ENCODE results near the gene DNAH11.

The DNAH11 gene

DNA sequence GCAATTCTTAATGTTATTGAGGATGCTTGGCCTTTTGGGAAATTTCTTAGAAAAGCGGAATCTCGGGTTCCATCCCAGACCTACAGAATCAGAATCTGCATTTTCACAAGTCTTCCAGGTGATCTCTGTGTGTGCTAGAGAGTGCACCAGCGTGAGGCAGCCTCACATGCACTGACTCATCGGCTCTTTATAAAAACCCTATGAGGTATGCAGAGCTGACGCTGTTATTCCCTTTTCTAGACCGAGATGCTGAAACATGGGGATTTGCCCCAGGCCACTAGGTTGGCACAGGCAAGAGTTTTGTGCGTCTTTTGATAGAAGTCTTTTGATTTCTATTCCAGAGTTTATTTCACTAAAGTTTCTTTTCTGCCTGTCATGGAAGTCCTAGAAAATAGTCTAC is 341.7 kb downstream of the DNAH11 start:
- no peak for TF ChIP-seq CTCF (IDR thresholded peaks at IDR 0.05; ENCODE audit: unreplicated experiment in 3 of 3)
- Mint-ChIP-seq H3K36me3 (ENCODE audit: low read depth) (no peaks in the 10 kb centered on the region), H3K4me3 (no peak overlapping the region), H3K27ac (no peak overlapping the region), H3K4me1 (no peaks in the 10 kb centered on the region), H3K27me3 (ENCODE audit: low read depth) (no peaks in the 10 kb centered on the region), H3K9me3 (no peaks in the 10 kb centered on the region)

DNA sequence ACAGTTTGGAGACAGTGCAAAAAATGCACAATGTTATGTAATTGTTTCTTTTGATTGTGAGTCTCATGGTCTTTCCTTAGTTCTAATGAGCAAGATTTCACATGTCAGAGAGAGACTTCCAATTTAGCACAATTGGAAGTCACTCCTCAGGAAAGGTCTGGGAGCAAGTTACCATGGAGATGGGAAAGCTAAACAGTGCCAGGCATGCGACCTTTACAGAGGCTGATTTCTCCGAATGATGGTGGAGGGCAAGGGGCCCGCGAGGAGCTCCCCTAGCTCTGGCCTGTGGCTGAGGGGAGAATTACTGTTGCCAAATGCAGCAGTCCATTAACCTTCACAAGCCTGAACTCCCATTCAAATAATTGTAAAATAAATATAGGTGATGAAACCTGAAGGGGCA is 343.6 kb downstream of the DNAH11 start:
- Mint-ChIP-seq H3K4me1 (no peaks in the 10 kb centered on the region), H3K36me3 (ENCODE audit: low read depth) (no peaks in the 10 kb centered on the region), H3K27me3 (ENCODE audit: low read depth) (no peaks in the 10 kb centered on the region), H3K9me3 (no peaks in the 10 kb centered on the region), H3K4me3 (no peak overlapping the region), H3K27ac (no peak overlapping the region)
- no peak for TF ChIP-seq CTCF (IDR thresholded peaks at IDR 0.05; ENCODE audit: unreplicated experiment in 3 of 3)

GRCh38 chr7:21887353-21887752 is 344.5 kb downstream of the DNAH11 start:
- Mint-ChIP-seq H3K27me3 (ENCODE audit: low read depth) (peaks cover 3% of the 10 kb centered on the region), H3K9me3 (no peaks in the 10 kb centered on the region), H3K4me3 (no peak overlapping the region), H3K4me1 (no peaks in the 10 kb centered on the region), H3K36me3 (ENCODE audit: low read depth) (no peaks in the 10 kb centered on the region), H3K27ac (no peak overlapping the region)
- TF ChIP-seq CTCF (IDR thresholded peaks at IDR 0.05; ENCODE audit: unreplicated experiment in 3 of 3) = no peak

DNA sequence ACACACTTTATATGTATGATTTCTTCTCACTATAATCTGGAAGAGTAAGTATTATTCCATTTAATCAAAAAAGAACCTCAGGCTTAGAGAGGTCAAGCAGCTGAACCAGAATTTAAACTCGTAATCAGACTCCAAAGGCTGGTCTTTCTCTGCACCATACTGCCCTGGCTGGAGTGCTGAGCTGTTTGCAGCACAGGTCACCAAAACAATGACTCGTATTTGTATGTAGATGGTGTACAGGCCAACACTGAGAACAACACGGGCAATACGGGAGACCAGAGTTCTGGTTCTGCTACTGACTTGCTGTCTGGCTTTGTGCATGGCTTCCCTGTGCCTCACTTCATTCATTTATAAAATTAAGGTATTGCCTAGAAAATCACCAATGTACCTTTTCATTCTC is 344.9 kb downstream of the DNAH11 start:
- Mint-ChIP-seq H3K4me3 (no peak overlapping the region), H3K27me3 (ENCODE audit: low read depth) (peaks cover 3% of the 10 kb centered on the region)
- no peak for TF ChIP-seq CTCF (IDR thresholded peaks at IDR 0.05; ENCODE audit: unreplicated experiment in 3 of 3)

GRCh38 chr7:21891291-21891690 is 348.5 kb downstream of the DNAH11 start:
- no peak for TF ChIP-seq CTCF (IDR thresholded peaks at IDR 0.05; ENCODE audit: unreplicated experiment in 3 of 3)
- peak overlapping the region in 1 of 3 experiments; percentile 32 for H3K27ac Mint-ChIP-seq
- H3K4me1 Mint-ChIP-seq = no peaks in the 10 kb centered on the region
- no peak overlapping the region for H3K4me3 Mint-ChIP-seq
- H3K9me3 Mint-ChIP-seq = no peaks in the 10 kb centered on the region
- peaks cover 8% of the 10 kb centered on the region for H3K27me3 Mint-ChIP-seq (ENCODE audit: low read depth)
- H3K36me3 Mint-ChIP-seq (ENCODE audit: low read depth) = peaks cover 3% of the 10 kb centered on the region

More for the DNA sequence above, 344.9 kb downstream of the DNAH11 start:
- no peak overlapping the region for H3K27ac Mint-ChIP-seq
- no peaks in the 10 kb centered on the region for H3K4me1 Mint-ChIP-seq
- no peaks in the 10 kb centered on the region for H3K9me3 Mint-ChIP-seq
- H3K36me3 Mint-ChIP-seq (ENCODE audit: low read depth) = no peaks in the 10 kb centered on the region

GRCh38 chr7:21893401-21893800 is 350.6 kb downstream of the DNAH11 start:
- Mint-ChIP-seq H3K36me3 (ENCODE audit: low read depth) (peaks cover 9% of the 10 kb centered on the region), H3K4me3 (no peak overlapping the region), H3K4me1 (no peaks in the 10 kb centered on the region), H3K27ac (no peak overlapping the region), H3K27me3 (ENCODE audit: low read depth) (peaks cover 8% of the 10 kb centered on the region), H3K9me3 (peaks cover 2% of the 10 kb centered on the region)
- TF ChIP-seq CTCF (IDR thresholded peaks at IDR 0.05; ENCODE audit: unreplicated experiment in 3 of 3) = no peak

Measured in nephron (organoid).